GM12892 (cell line): ENCODE data around the gene CLEC4G.

Source experiments
- POLR2A ChIP-seq: IDR thresholded peaks from 2 replicates; pipeline ENCODE4 v1.6.1; 2011; ENCODE audit warnings: low read depth, low read length, control low read depth
- TAF1 ChIP-seq: IDR thresholded peaks from 2 replicates; pipeline ENCODE4 v1.6.1; 2011; ENCODE audit warnings: low read depth, mild to moderate bottlenecking, control low read depth, low read length, borderline replicate concordance

DNA sequence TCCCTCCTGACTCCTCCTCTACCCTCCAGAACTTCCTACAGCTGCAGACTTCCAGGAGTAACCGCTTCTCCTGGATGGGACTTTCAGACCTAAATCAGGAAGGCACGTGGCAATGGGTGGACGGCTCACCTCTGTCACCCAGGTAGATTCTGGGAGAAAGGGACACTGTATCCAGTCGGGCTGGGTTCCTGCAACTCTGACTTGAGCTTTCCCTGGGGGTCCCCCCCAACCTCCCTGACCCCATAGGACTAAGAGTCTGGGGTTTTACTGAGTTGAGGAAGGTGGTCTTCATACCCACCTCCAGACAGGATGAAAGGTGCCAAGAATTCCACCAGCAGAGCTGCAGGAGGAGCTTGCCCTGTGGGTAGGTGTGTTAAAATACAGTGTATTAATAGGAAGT is 35.6 kb upstream of the CLEC4G start:
- TF ChIP-seq POLR2A (no peak), TAF1 (no peak)
